Measurements from ENCODE around the gene EHHADH. TPM values are rescaled to one million over a fixed set of nuclear protein-coding genes. Genes with fewer than 3 reads are reported as not detected.
A peak's percentile ranks its signal among the peaks of the same experiment; 100 is the strongest.
"Not testable (repeated sequence)": the region's sequence is repeated elsewhere in the genome, so short reads cannot be mapped to it uniquely, and the experiment has no call there.

EHHADH gene
- total and polyA plus RNA-seq, 8 donors = 2.6 to 10.4 (median 6.8) TPM

DNA sequence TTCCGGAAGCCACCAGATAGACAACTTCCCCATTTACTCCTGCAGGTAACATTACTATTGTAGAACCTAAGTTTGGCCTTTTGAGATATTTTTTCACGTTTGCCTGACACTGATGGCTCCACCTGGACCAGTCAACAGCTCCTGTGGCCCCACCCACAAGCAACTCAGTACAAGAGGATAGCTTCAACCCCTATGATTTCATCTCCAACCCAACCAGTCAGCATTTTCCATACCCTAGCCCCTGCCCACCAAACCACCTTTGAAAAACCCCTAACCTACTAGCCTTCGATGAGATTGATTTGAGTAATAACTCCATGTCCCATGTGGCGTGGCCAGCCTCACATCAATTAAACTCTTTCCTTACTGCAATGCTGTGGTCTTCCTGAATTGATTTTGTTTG is 950 bp upstream of the EHHADH start:
- Histone ChIP-seq H3K4me3 (no peak overlapping the region), H3K27me3 (no peaks in the 10 kb centered on the region)
- intact Hi-C loops (cut with DNase I) = no loop called here

DNA sequence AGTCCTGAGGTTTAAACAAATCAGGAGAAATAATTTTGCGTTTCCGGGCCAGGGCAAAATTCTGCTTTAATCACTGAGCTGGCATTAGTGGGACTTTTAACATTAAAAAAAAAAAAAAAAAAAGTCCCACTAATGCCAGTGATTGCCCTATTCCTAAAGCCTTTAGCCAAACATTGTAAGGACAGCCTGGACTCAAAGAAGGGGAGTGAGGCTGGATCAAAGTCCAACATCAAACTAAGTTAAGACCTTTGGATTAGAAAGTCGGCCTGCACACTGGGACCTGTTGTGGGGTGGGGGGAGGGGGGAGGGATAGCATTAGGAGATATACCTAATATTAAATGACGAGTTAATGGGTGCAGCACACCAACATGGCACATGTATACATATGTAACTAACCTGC is 716 bp downstream of the EHHADH start:
- peaks cover 8 to 18% (median 9%) of the 10 kb centered on the region in 3 donors for H3K4me1 ChIP-seq
- peak overlapping the region in 2 of 4 donors; percentile 43 to 66 for H3K4me3 ChIP-seq

More for the DNA sequence above, 950 bp upstream of the EHHADH start:
- WGBS, 2 donors = 87 to 89% methylated on average over 4 of the region's 4 CpGs
- DNase-seq (no peak), ATAC-seq (no peak), FAIRE-seq (no peak)
- H3K9me3 ChIP-seq = no peaks in the 10 kb centered on the region
- no peak overlapping the region for H3K27ac ChIP-seq
- H3K4me1 ChIP-seq = peaks cover 8 to 18% (median 9%) of the 10 kb centered on the region in 3 donors
- H3K36me3 ChIP-seq = no peaks in the 10 kb centered on the region
- TF ChIP-seq, protein P1, sequence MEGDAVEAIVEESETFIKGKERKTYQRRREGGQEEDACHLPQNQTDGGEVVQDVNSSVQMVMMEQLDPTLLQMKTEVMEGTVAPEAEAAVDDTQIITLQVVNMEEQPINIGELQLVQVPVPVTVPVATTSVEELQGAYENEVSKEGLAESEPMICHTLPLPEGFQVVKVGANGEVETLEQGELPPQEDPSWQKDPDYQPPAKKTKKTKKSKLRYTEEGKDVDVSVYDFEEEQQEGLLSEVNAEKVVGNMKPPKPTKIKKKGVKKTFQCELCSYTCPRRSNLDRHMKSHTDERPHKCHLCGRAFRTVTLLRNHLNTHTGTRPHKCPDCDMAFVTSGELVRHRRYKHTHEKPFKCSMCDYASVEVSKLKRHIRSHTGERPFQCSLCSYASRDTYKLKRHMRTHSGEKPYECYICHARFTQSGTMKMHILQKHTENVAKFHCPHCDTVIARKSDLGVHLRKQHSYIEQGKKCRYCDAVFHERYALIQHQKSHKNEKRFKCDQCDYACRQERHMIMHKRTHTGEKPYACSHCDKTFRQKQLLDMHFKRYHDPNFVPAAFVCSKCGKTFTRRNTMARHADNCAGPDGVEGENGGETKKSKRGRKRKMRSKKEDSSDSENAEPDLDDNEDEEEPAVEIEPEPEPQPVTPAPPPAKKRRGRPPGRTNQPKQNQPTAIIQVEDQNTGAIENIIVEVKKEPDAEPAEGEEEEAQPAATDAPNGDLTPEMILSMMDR (IDR thresholded peaks at IDR 0.05) = no peak

DNA sequence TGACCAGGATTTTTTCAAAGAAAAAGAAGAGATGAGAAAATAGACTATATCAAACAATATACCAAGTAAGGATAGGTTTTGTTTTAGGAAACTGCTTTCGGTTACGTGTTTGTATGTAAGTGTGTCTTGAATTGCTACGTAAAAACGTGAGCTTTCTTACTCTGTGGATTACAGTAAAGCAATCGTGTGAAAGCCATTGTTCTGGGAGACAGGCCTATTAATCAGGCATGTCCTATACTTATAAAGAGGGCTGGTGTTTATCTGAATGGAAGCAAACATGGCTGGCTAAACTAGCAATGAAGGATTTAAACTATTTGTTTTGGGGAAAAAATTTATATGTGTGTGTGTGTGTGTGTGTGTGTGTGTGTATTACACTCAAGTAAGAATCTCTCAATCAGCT is 2.6 kb downstream of the EHHADH start:
- no peak for ATAC-seq
- H3K27me3 ChIP-seq = no peaks in the 10 kb centered on the region
- H3K27ac ChIP-seq = no peak overlapping the region
- no peak overlapping the region for H3K4me3 ChIP-seq
- TF ChIP-seq, protein P1 (IDR thresholded peaks at IDR 0.05) = no peak
- intact Hi-C loops (cut with DNase I) = no loop called here
- DNase-seq = no peak
- no peaks in the 10 kb centered on the region for H3K9me3 ChIP-seq
- peaks cover 8 to 18% (median 9%) of the 10 kb centered on the region in 3 donors for H3K4me1 ChIP-seq
- FAIRE-seq = no peak
- no peaks in the 10 kb centered on the region for H3K36me3 ChIP-seq
- WGBS, 2 donors = 79 to 84% methylated on average over 5 of the region's 5 CpGs

More for the DNA sequence above, 716 bp downstream of the EHHADH start:
- H3K9me3 ChIP-seq; H3K36me3 ChIP-seq; H3K27ac ChIP-seq; intact Hi-C loops (cut with DNase I); FAIRE-seq; DNase-seq; H3K27me3 ChIP-seq: not testable (repeated sequence)
- ATAC-seq = peak; percentile 3 to 26 (median 10)
- 30 to 50% methylated on average over 3 to 4 of the region's 4 CpGs for WGBS, 2 donors

DNA sequence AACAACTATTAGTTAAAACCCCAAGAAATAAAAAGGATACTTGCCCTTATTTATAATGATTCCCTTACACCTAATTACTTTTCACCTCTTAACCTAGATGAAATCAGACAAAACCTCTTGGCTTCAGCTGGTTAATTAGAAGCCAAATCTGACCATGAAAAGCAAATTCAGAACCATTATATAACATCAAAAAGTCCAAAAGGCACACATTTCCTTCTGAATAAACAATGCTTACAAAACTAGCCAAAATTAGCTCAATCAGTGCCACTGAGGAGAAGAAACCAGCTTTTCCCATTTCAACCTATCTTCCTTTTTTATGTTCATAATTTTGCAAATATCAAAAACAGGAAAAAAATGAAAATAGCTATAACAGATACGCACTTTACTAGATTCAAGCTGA is 3.2 kb downstream of the EHHADH start:
- peaks cover 8 to 18% (median 9%) of the 10 kb centered on the region in 3 donors for H3K4me1 ChIP-seq
- H3K27me3 ChIP-seq = no peaks in the 10 kb centered on the region
- FAIRE-seq = no peak
- no peak overlapping the region for H3K4me3 ChIP-seq
- no peaks in the 10 kb centered on the region for H3K36me3 ChIP-seq
- no peak overlapping the region for H3K27ac ChIP-seq
- WGBS, 2 donors = 0% methylated on average over 1 of the region's 1 CpG
- no peak for ATAC-seq
- no peaks in the 10 kb centered on the region for H3K9me3 ChIP-seq
- intact Hi-C loops (cut with DNase I) = no loop called here
- DNase-seq = no peak
- TF ChIP-seq, protein P1 (IDR thresholded peaks at IDR 0.05) = no peak

DNA sequence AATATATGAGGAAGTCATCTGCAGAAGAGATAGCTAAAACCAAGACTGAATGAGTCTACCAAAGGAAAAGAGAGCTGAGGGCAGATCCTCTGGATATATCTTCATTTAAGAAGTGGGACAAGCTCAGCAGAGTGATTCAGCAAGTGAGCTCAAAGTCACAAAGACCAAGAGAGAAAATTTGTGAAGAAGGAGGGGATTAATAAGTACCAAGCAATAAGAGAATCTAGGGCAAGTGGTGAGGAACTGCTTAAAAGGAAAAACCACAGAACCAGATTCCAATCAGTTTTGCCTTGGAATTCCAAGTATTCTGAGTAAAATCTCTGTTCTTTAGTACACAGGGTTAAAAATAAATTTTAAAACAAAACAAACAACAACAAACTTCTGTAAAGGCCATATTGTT is 3.6 kb downstream of the EHHADH start:
- Histone ChIP-seq H3K36me3 (no peaks in the 10 kb centered on the region), H3K4me3 (no peak overlapping the region), H3K27ac (no peak overlapping the region), H3K27me3 (no peaks in the 10 kb centered on the region), H3K4me1 (peaks cover 8 to 18% (median 9%) of the 10 kb centered on the region in 3 donors), H3K9me3 (no peaks in the 10 kb centered on the region)
- FAIRE-seq = no peak
- intact Hi-C loops (cut with DNase I) = no loop called here
- no peak for DNase-seq
- TF ChIP-seq, protein P1 (IDR thresholded peaks at IDR 0.05) = no peak
- no peak for ATAC-seq
